Endothelial cell of umbilical vein (primary cell): ENCODE measurements around the gene IFITM10.
"Not testable (repeated sequence)": the region's sequence is repeated elsewhere in the genome, so short reads cannot be mapped to it uniquely, and the experiment has no call there.

ENCODE experiments used
- CTCF ChIP-seq, 2 donors: IDR thresholded peaks; 1 replicate in 1 of 2; 2 replicates in 1 of 2; pipeline ENCODE4 v1.5.1; 2011; ENCODE audit warnings: low read length in 2 of 2, mild to moderate bottlenecking in 2 of 2, moderate library complexity in 2 of 2, control low read depth in 1 of 2, inconsistent platforms in 1 of 2, low read depth in 1 of 2; ENCODE audit not compliant: insufficient read depth in 1 of 2; ENCODE audit errors: extremely low read depth in 1 of 2
- EZH2 ChIP-seq: IDR thresholded peaks from 2 replicates; pipeline ENCODE4 v1.6.1; 2012; ENCODE audit warnings: borderline replicate concordance, low read depth, mild to moderate bottlenecking, moderate library complexity, low read length, inconsistent platforms; ENCODE audit not compliant: severe bottlenecking
- GATA2 ChIP-seq: IDR thresholded peaks from 2 replicates; pipeline ENCODE4 v1.7.0; 2011; ENCODE audit warnings: low read depth, mild to moderate bottlenecking, moderate library complexity, mixed read lengths, low read length; ENCODE audit not compliant: insufficient read length, insufficient read depth
- JUN ChIP-seq: IDR thresholded peaks from 2 replicates; pipeline ENCODE4 v1.6.1; 2011; ENCODE audit warnings: borderline replicate concordance, low read depth; ENCODE audit not compliant: insufficient read length, insufficient read depth
- POLR2A ChIP-seq: IDR thresholded peaks from 2 replicates; pipeline ENCODE4 v1.6.1; 2012; ENCODE audit warnings: low read depth, mild to moderate bottlenecking, control low read depth, low read length
- POLR2AphosphoS5 ChIP-seq: IDR thresholded peaks from 2 replicates; pipeline ENCODE4 v1.6.1; 2012; ENCODE audit warnings: low read depth, mild to moderate bottlenecking, control low read depth, low read length, moderate library complexity; ENCODE audit not compliant: insufficient read depth

GRCh38 chr11:1689250-1690166 is 60.9 kb downstream of the IFITM10 start:
- TF ChIP-seq CTCF (IDR thresholded peaks at IDR 0.05; ENCODE audit: extremely low read depth in 1 of 2, insufficient read depth in 1 of 2, low read depth in 1 of 2, low read length in 2 of 2); JUN; EZH2; GATA2; POLR2AphosphoS5; POLR2A: not testable (repeated sequence)
